HG03060 (cell line): Measurements from ENCODE around the gene TMEM242.

Experiments used
- ATAC-seq: cut with Tn5 transposase; IDR thresholded peaks from one replicate; pipeline ENCODE4 v1.9.1; 2021; ENCODE audit warnings: low read depth, moderate number of reproducible peaks; ENCODE audit not compliant: unreplicated experiment

The TMEM242 gene

GRCh38 chr6:157255079-157255478, 68.2 kb downstream of the TMEM242 start:
- ATAC-seq, result no peak

GRCh38 chr6:157254538-157254937, 68.8 kb downstream of the TMEM242 start:
- ATAC-seq, result no peak

GRCh38 chr6:157253699-157254098, 69.6 kb downstream of the TMEM242 start:
- ATAC-seq, result no peak

GRCh38 chr6:157253017-157253416, 70.3 kb downstream of the TMEM242 start:
- ATAC-seq, result no peak

- ATAC-seq, result no peak
Observed at GRCh38 chr6:157251586-157252247, 71.6 kb downstream of the TMEM242 start.

GRCh38 chr6:157249826-157250225, 73.5 kb downstream of the TMEM242 start:
- ATAC-seq, result no peak

GRCh38 chr6:157248264-157248663, 75.1 kb downstream of the TMEM242 start:
- no peak for ATAC-seq

GRCh38 chr6:157246771-157247484, 76.4 kb downstream of the TMEM242 start:
- no peak for ATAC-seq

- no peak for ATAC-seq
Observed at GRCh38 chr6:157246048-157246630, 77.2 kb downstream of the TMEM242 start.

- no peak for ATAC-seq
Observed at GRCh38 chr6:157245436-157245835, 77.9 kb downstream of the TMEM242 start.

GRCh38 chr6:157244780-157245179, 78.5 kb downstream of the TMEM242 start:
- no peak for ATAC-seq

GRCh38 chr6:157244175-157244574, 79.1 kb downstream of the TMEM242 start:
- ATAC-seq, result no peak

GRCh38 chr6:157242791-157243190, 80.5 kb downstream of the TMEM242 start:
- ATAC-seq, result no peak

- ATAC-seq, result no peak
Observed at GRCh38 chr6:157240960-157241311, 82.4 kb downstream of the TMEM242 start.

GRCh38 chr6:157240059-157240959, 83.0 kb downstream of the TMEM242 start:
- ATAC-seq, result no peak

- no peak for ATAC-seq
Observed at GRCh38 chr6:157239671-157240058, 83.7 kb downstream of the TMEM242 start.
